Activated CD4-positive, alpha-beta T cell treated with anti-CD3 and anti-CD28 coated beads for 36 hours (primary cell): ENCODE data around the gene TNK1. TPM values are rescaled to one million over a fixed set of nuclear protein-coding genes. Genes with fewer than 3 reads are reported as not detected.
A peak's percentile ranks its signal among the peaks of the same experiment; 100 is the strongest.

ENCODE experiments used
- ATAC-seq: fragments of 200-7000 bp; cut with Tn5 transposase; one replicate; pipeline ENCODE4 v1.10.0; 2021; ENCODE audit warnings: mild to moderate bottlenecking, moderate library complexity
- CTCF ChIA-PET: fragments of 350-600 bp; sonication (Branson Sonifier 250); formaldehyde crosslinking; loops from one replicate; lab custom pipeline; 2021; ENCODE audit warnings: antibody characterized with exemption; lab: Charles Lee
- POLR2A ChIA-PET: fragments of 350-600 bp; sonication (Branson Sonifier 250); formaldehyde crosslinking; loops from one replicate; lab custom pipeline; 2021; ENCODE audit warnings: antibody characterized with exemption, inconsistent platforms; lab: Charles Lee
- DNase-seq: peaks from one replicate; pipeline ENCODE4 v3.0.0-alpha.2; 2020
- H3K27ac Mint-ChIP-seq: one replicate; pipeline ENCODE4 v1.8.0; 2021; ENCODE audit warnings: mixed read lengths
- H3K27me3 Mint-ChIP-seq: one replicate; pipeline ENCODE4 v1.8.0; 2021; ENCODE audit warnings: mixed read lengths
- H3K36me3 Mint-ChIP-seq: one replicate; pipeline ENCODE4 v1.8.0; 2021; ENCODE audit warnings: low read depth, mixed read lengths
- H3K4me1 Mint-ChIP-seq: one replicate; pipeline ENCODE4 v1.8.0; 2021; ENCODE audit warnings: mixed read lengths
- H3K4me3 Mint-ChIP-seq: one replicate; pipeline ENCODE4 v1.8.0; 2021; ENCODE audit warnings: mild to moderate bottlenecking, moderate library complexity, mixed read lengths
- H3K9me3 Mint-ChIP-seq: one replicate; pipeline ENCODE4 v1.8.0; 2021; ENCODE audit warnings: low read depth, mixed read lengths
- intact Hi-C, 2 experiments: fragments of 100-400 bp; cut with DNase I in 1 of 2; cut with micrococcal nuclease in 1 of 2; formaldehyde crosslinking; loops; one replicate each; pipeline versions ENCODE4 v1.14.2 to v1.15.1; 2022 to 2024; cut with DNase I, micrococcal nuclease
- total RNA-seq, 2 experiments: library from RNA; stranded (reverse); gene quantifications; one replicate each; pipeline ENCODE4 v1.2.3, GENCODE V29; 2021

The TNK1 gene
- total RNA-seq, 2 experiments from 2014 or later: 4.8 to 6.9 TPM

DNA sequence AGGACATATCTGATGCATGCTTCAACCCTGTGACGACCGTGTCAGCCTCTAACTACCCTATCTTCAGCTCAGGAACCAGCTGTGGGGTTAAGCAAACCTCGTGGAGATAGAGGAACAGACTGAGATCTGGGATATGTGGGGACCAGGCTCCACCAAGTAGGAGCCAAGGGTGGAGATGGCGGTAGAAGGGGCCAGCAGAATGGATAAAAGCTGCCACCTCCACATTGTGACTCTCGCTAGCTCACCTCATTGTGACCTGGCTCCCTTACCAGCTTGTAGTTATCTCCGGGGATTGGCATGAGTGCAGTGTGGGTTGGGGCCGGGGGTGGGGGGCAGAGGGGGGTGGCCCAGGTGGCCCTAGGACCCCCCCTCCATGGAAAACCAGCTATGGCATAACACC, 44.4 kb downstream of the TNK1 start, which contains the start of gene SPEM2:
Gene SPEM2, plus strand, starts transcription at position 301 of the 400 bp plus-strand sequence. Its CDS starts 73 bp downstream, at position 374.
- POLR2A ChIA-PET: no interaction called here
- CTCF ChIA-PET: interaction anchor here (1.1 kb wide), 1 partner anchor 12 kb away, joined by 4 read pairs; no protein-coding TSS in a partner anchor
- Mint-ChIP-seq H3K36me3 (no peaks in the 10 kb centered on the region), H3K9me3 (no peaks in the 10 kb centered on the region), H3K4me1 (no peaks in the 10 kb centered on the region), H3K27ac (no peak within 1 kb of the TSS), H3K27me3 (no peaks in the 10 kb centered on the region), H3K4me3 (no peak within 1 kb of the TSS)
- intact Hi-C loops: no loop called here
- DNase-seq (no peak), ATAC-seq (no peak)

- Mint-ChIP-seq H3K27me3 (no peaks in the 10 kb centered on the region), H3K4me1 (no peaks in the 10 kb centered on the region), H3K9me3 (no peaks in the 10 kb centered on the region), H3K27ac (no peak overlapping the region), H3K36me3 (no peaks in the 10 kb centered on the region), H3K4me3 (no peak overlapping the region)
- intact Hi-C loops: no loop called here
- CTCF ChIA-PET: interaction anchor here (1.1 kb wide), 1 partner anchor 13 kb away, joined by 4 read pairs; no protein-coding TSS in a partner anchor
- no peak for DNase-seq
- ATAC-seq: no peak
- POLR2A ChIA-PET: interaction anchor here (0.5 kb wide), 1 partner anchor 301 kb away, joined by 4 read pairs; no protein-coding TSS in a partner anchor
These were observed 44.9 kb downstream of the TNK1 start for GRCh38 chr17:7425756-7426155.

GRCh38 chr17:7426203-7426863, 45.4 kb downstream of the TNK1 start:
- H3K27ac Mint-ChIP-seq: no peak overlapping the region
- CTCF ChIA-PET: interaction anchor here (1.1 kb wide), 1 partner anchor 13 kb away, joined by 4 read pairs; no protein-coding TSS in a partner anchor
- no peak overlapping the region for H3K4me3 Mint-ChIP-seq
- no peaks in the 10 kb centered on the region for H3K4me1 Mint-ChIP-seq
- intact Hi-C loops: no loop called here
- H3K9me3 Mint-ChIP-seq: no peaks in the 10 kb centered on the region
- POLR2A ChIA-PET: interaction anchor here (0.5 kb wide), 1 partner anchor 302 kb away, joined by 4 read pairs; no protein-coding TSS in a partner anchor
- H3K27me3 Mint-ChIP-seq: no peaks in the 10 kb centered on the region
- no peaks in the 10 kb centered on the region for H3K36me3 Mint-ChIP-seq
- ATAC-seq (no peak), DNase-seq (no peak)

- POLR2A ChIA-PET: no interaction called here
- Mint-ChIP-seq H3K9me3 (no peaks in the 10 kb centered on the region), H3K4me1 (no peaks in the 10 kb centered on the region), H3K27ac (no peak overlapping the region), H3K36me3 (no peaks in the 10 kb centered on the region), H3K27me3 (no peaks in the 10 kb centered on the region), H3K4me3 (no peak overlapping the region)
- intact Hi-C loops: no loop called here
- ATAC-seq (no peak), DNase-seq (no peak)
- CTCF ChIA-PET: no interaction called here
These were observed 46.1 kb downstream of the TNK1 start for GRCh38 chr17:7426896-7427489.

GRCh38 chr17:7427549-7427948, 46.7 kb downstream of the TNK1 start:
- Mint-ChIP-seq H3K4me3 (no peak overlapping the region), H3K4me1 (no peaks in the 10 kb centered on the region), H3K9me3 (no peaks in the 10 kb centered on the region), H3K27me3 (no peaks in the 10 kb centered on the region), H3K36me3 (no peaks in the 10 kb centered on the region), H3K27ac (no peak overlapping the region)
- POLR2A ChIA-PET: interaction anchor here (0.6 kb wide), 1 partner anchor 25 kb away, joined by 3 read pairs; no protein-coding TSS in a partner anchor
- no peak for ATAC-seq
- DNase-seq: no peak
- CTCF ChIA-PET: no interaction called here
- intact Hi-C loops: no loop called here

GRCh38 chr17:7428557-7428956, 47.7 kb downstream of the TNK1 start, which contains the start of gene SPEM3:
SPEM3 (plus strand) TSS chr17:7428857; CDS start chr17:7428903, 46 bp downstream.
- no peaks in the 10 kb centered on the region for H3K36me3 Mint-ChIP-seq
- no peaks in the 10 kb centered on the region for H3K4me1 Mint-ChIP-seq
- intact Hi-C loops: no loop called here
- H3K4me3 Mint-ChIP-seq: no peak within 1 kb of the TSS
- no peaks in the 10 kb centered on the region for H3K27me3 Mint-ChIP-seq
- H3K9me3 Mint-ChIP-seq: no peaks in the 10 kb centered on the region
- CTCF ChIA-PET: interaction anchor here (0.7 kb wide), 1 partner anchor 205 kb away, joined by 4 read pairs; no protein-coding TSS in a partner anchor
- DNase-seq (no peak), ATAC-seq (no peak)
- H3K27ac Mint-ChIP-seq: no peak within 1 kb of the TSS
- POLR2A ChIA-PET: no interaction called here

GRCh38 chr17:7429722-7430121, 48.8 kb downstream of the TNK1 start:
- ATAC-seq (no peak), DNase-seq (no peak)
- ChIA-PET CTCF (no interaction called here), POLR2A (interaction anchor here (0.6 kb wide), 1 partner anchor 51 kb away, joined by 3 read pairs; no protein-coding TSS in a partner anchor)
- Mint-ChIP-seq H3K27me3 (no peaks in the 10 kb centered on the region), H3K36me3 (no peaks in the 10 kb centered on the region), H3K4me3 (no peak overlapping the region), H3K4me1 (no peaks in the 10 kb centered on the region), H3K27ac (no peak overlapping the region), H3K9me3 (no peaks in the 10 kb centered on the region)
- intact Hi-C loops: no loop called here

DNA sequence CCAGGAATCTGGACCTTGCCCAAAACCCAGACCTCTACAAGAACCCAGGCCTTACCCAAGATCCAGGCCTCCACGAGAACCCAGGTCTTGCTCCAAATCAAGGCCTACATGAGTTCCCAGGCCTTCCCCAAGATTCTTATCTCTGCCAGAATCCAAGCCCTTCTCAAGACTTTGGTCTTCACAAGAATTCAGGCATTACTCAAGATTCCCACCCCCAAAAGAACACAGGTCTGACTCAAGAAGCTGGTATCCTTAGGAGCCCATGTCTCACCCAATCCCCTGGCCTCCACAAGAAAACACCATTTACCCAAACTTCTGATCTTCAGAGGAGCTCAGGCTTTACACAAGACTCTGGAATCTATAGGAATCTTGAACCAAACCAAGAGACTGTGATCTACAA, 50.3 kb downstream of the TNK1 start:
- Mint-ChIP-seq H3K9me3 (no peaks in the 10 kb centered on the region), H3K4me1 (peaks cover 5% of the 10 kb centered on the region), H3K36me3 (no peaks in the 10 kb centered on the region), H3K4me3 (no peak overlapping the region), H3K27ac (no peak overlapping the region), H3K27me3 (no peaks in the 10 kb centered on the region)
- ChIA-PET CTCF (interaction anchor here (0.5 to 0.6 kb wide), 2 partner anchors 61 to 184 kb away, joined by 3 to 5 read pairs; no protein-coding TSS in a partner anchor), POLR2A (no interaction called here)
- intact Hi-C loops: no loop called here
- ATAC-seq (no peak), DNase-seq (no peak)

DNA sequence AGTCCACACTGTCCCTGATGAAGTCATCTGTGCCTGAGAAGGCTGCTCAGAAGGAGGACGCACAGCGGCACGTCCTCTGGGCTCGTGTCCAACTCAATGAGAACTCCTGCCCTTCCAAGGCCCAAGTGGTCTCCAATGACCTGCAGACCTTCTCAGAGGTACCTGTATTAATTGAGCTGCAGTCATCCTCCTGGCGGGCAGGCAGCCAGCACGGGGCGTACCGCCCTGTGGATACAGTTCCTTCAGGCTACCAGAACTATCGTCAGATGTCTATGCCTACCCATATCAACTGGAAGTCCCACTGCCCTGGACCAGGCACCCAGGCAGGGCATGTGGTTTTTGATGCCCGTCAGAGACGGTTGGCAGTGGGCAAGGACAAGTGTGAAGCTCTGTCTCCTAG, 51.4 kb downstream of the TNK1 start:
- no peak overlapping the region for H3K4me3 Mint-ChIP-seq
- POLR2A ChIA-PET: no interaction called here
- no peak overlapping the region for H3K27ac Mint-ChIP-seq
- peaks cover 2% of the 10 kb centered on the region for H3K36me3 Mint-ChIP-seq
- no peak for ATAC-seq
- intact Hi-C loops: no loop called here
- peaks cover 12% of the 10 kb centered on the region for H3K4me1 Mint-ChIP-seq
- no peaks in the 10 kb centered on the region for H3K9me3 Mint-ChIP-seq
- CTCF ChIA-PET: interaction anchor here (0.6 kb wide), 1 partner anchor 151 kb away, joined by 3 read pairs; the partner anchor contains the start of gene SLC2A4
- no peak for DNase-seq
- H3K27me3 Mint-ChIP-seq: no peaks in the 10 kb centered on the region

GRCh38 chr17:7435676-7436555, 55.0 kb downstream of the TNK1 start:
- intact Hi-C loops: loop anchor here (1.0 to 5.0 kb wide), 24 partner anchors 19 to 784 kb away; partner anchors contain the start of genes POLR2A (in 2 of the 2), SENP3 (in 2 of the 2), SLC2A4 (in 2 of the 2) and TMEM256 (in 2 of the 2)
- POLR2A ChIA-PET: interaction anchor here (0.5 to 3.1 kb wide), 12 partner anchors 20 to 251 kb away, joined by 3 to 13 read pairs (median 6); partner anchors contain the start of genes MPDU1, POLR2A, TMEM256 and TP53
- H3K27ac Mint-ChIP-seq: peak overlapping the region; percentile 92

More at GRCh38 chr17:7435676-7436555, 55.0 kb downstream of the TNK1 start:
- DNase-seq (peak; percentile 75), ATAC-seq (peak; percentile 23)
- H3K4me3 Mint-ChIP-seq: peak overlapping the region; percentile 92
- CTCF ChIA-PET: interaction anchor here (0.7 to 3.5 kb wide), 22 partner anchors 10 to 251 kb away, joined by 3 to 27 read pairs (median 6); partner anchors contain the start of genes ACAP1, CHRNB1, MPDU1 and NEURL4
- peaks cover 37% of the 10 kb centered on the region for H3K4me1 Mint-ChIP-seq
- peaks cover 17% of the 10 kb centered on the region for H3K27me3 Mint-ChIP-seq
- no peaks in the 10 kb centered on the region for H3K9me3 Mint-ChIP-seq
- peaks cover 13% of the 10 kb centered on the region for H3K36me3 Mint-ChIP-seq
